ENCODE measurements around the gene BCL2. TPM values are rescaled to one million over a fixed set of nuclear protein-coding genes. Genes with fewer than 3 reads are reported as not detected.
A peak's percentile ranks its signal among the peaks of the same experiment; 100 is the strongest.

The BCL2 gene
- polyA plus RNA-seq, 4 donors: 0.89 to 7.2 (median 3.8) TPM

DNA sequence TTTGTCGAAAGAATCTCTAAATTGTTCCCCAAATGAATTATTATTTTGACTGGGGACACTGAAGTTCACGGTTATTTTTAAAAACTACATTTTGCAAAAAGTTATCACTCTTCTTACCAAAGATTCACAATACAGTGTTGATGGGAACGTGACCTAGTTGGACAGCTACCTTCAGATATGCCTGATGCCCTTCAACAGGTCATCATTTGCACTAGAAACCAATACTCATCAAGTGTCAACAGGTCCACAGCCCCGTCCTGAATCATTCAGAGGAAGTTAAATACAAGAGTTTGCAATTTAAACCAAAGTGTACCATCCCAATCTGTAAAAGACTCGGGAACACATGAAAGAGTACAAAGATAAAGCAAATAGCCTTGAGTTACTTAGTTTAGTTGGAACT lies 28.3 kb downstream of the BCL2 start:
- Histone ChIP-seq H3K27ac (ENCODE audit: low read depth in 1 of 3, low read length in 2 of 3) (no peak overlapping the region), H3K9me3 (ENCODE audit: control insufficient read depth in 2 of 2, insufficient read depth in 1 of 2, low read depth in 1 of 2, low read length in 1 of 2) (no peaks in the 10 kb centered on the region), H3K36me3 (ENCODE audit: control insufficient read depth in 3 of 3, insufficient read depth in 2 of 3, low read depth in 1 of 3, low read length in 3 of 3) (peaks cover 0 to 16% (median 3%) of the 10 kb centered on the region in 3 donors), H3K27me3 (ENCODE audit: control insufficient read depth in 3 of 3, insufficient read depth in 3 of 3, low read length in 3 of 3) (no peaks in the 10 kb centered on the region), H3K4me3 (ENCODE audit: low read depth in 1 of 3, low read length in 3 of 3) (no peak overlapping the region), H3K4me1 (ENCODE audit: control insufficient read depth in 3 of 3, insufficient read depth in 2 of 3, low read depth in 1 of 3, low read length in 2 of 3) (no peaks in the 10 kb centered on the region)
- DNase-seq (no peak), FAIRE-seq (no peak)
- WGBS, 3 donors: 88 to 93% (median 90%) methylated on average over 5 of the region's 5 CpGs

DNA sequence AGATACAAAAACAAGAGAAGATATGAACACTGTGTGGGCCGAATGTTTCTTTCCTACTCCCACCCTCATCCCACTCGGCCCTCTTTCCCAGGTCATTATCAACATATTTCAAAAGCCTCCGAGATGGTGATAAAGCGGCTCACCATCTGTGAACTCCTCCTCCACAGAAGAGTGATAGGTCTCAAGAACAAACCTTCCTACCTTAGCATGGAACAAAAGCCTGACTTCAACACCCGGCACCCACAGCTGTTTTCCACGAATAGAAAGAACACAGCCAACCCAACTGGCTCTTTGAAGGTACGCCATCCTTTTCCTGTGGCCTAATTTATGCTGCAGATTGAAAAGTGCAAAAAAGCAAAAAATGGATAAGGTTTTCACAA lies 28.8 kb downstream of the BCL2 start:
- no peak for FAIRE-seq
- Histone ChIP-seq H3K4me1 (ENCODE audit: control insufficient read depth in 3 of 3, insufficient read depth in 2 of 3, low read depth in 1 of 3, low read length in 2 of 3) (no peaks in the 10 kb centered on the region), H3K27ac (ENCODE audit: low read depth in 1 of 3, low read length in 2 of 3) (peak overlapping the region in 1 of 3 donors; percentile 53)

DNA sequence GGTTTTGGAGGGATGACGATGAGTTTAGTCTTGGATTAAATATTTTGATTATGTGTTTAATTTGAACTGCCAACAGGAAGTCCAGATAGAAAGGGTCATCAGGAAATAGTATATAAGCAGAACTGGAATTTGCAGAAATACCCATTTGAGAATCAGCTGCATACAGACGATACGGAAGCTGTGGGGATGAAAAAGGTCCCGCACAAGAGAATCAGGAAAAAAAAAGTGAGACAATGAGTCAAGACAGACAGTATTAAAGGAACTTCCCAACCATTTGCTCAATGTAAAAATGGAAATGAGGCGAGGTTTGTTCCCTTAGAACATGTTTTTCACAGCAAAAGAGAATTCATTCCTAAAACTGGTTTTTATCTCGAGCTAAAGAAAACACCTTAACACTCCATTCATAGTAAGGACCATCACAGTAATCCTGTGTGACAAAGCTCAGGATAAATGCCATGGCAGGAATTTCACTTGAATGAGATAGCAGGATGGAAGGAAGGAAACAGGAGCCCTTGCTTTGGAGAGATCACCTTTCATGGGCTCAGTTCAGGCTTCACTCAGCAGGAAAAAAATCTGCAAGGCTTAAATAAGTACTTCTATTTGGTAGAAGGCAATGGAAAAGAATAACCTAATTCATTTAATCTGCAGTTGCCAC lies 29.3 kb downstream of the BCL2 start:
- no peak overlapping the region for H3K4me3 ChIP-seq (ENCODE audit: low read depth in 1 of 3, low read length in 3 of 3)
- DNase-seq: no peak
- no peaks in the 10 kb centered on the region for H3K27me3 ChIP-seq (ENCODE audit: control insufficient read depth in 3 of 3, insufficient read depth in 3 of 3, low read length in 3 of 3)
- no peaks in the 10 kb centered on the region for H3K4me1 ChIP-seq (ENCODE audit: control insufficient read depth in 3 of 3, insufficient read depth in 2 of 3, low read depth in 1 of 3, low read length in 2 of 3)
- peaks cover 0 to 15% (median 3%) of the 10 kb centered on the region in 3 donors for H3K36me3 ChIP-seq (ENCODE audit: control insufficient read depth in 3 of 3, insufficient read depth in 2 of 3, low read depth in 1 of 3, low read length in 3 of 3)
- no peak for FAIRE-seq
- 80 to 94% (median 87%) methylated on average over 6 of the region's 6 CpGs for WGBS, 3 donors
- no peaks in the 10 kb centered on the region for H3K9me3 ChIP-seq (ENCODE audit: control insufficient read depth in 2 of 2, insufficient read depth in 1 of 2, low read depth in 1 of 2, low read length in 1 of 2)
- peak overlapping the region in 1 of 3 donors; percentile 53 for H3K27ac ChIP-seq (ENCODE audit: low read depth in 1 of 3, low read length in 2 of 3)

More for the DNA sequence above, 28.8 kb downstream of the BCL2 start:
- no peaks in the 10 kb centered on the region for H3K27me3 ChIP-seq (ENCODE audit: control insufficient read depth in 3 of 3, insufficient read depth in 3 of 3, low read length in 3 of 3)
- no peak for DNase-seq
- H3K9me3 ChIP-seq (ENCODE audit: control insufficient read depth in 2 of 2, insufficient read depth in 1 of 2, low read depth in 1 of 2, low read length in 1 of 2): no peaks in the 10 kb centered on the region
- peaks cover 0 to 14% (median 3%) of the 10 kb centered on the region in 3 donors for H3K36me3 ChIP-seq (ENCODE audit: control insufficient read depth in 3 of 3, insufficient read depth in 2 of 3, low read depth in 1 of 3, low read length in 3 of 3)
- WGBS, 3 donors: 86 to 92% (median 87%) methylated on average over 7 of the region's 7 CpGs
- no peak overlapping the region for H3K4me3 ChIP-seq (ENCODE audit: low read depth in 1 of 3, low read length in 3 of 3)

DNA sequence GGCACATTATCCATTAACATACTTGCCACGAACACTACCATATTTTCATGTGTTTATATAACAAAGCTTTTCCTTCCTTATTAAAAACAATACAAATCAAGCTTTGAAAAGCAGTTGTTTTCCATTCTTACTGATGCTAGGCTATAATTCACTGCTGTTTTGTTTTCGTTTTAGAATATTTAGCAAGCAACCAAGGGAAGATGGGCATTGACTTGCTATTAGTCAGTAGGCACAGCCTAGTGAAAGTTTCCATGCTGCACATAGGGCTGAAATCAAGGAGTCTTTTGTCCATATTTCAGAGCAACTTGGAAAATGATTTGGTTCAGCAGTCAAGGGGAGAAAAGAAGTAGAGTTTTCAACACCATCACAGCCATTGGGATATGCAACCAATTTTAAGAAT lies 31.3 kb downstream of the BCL2 start:
- Histone ChIP-seq H3K4me3 (ENCODE audit: low read depth in 1 of 3, low read length in 3 of 3) (no peak overlapping the region), H3K36me3 (ENCODE audit: control insufficient read depth in 3 of 3, insufficient read depth in 2 of 3, low read depth in 1 of 3, low read length in 3 of 3) (peaks cover 0 to 18% (median 2%) of the 10 kb centered on the region in 3 donors), H3K27me3 (ENCODE audit: control insufficient read depth in 3 of 3, insufficient read depth in 3 of 3, low read length in 3 of 3) (no peaks in the 10 kb centered on the region), H3K9me3 (ENCODE audit: control insufficient read depth in 2 of 2, insufficient read depth in 1 of 2, low read depth in 1 of 2, low read length in 1 of 2) (no peaks in the 10 kb centered on the region), H3K27ac (ENCODE audit: low read depth in 1 of 3, low read length in 2 of 3) (no peak overlapping the region), H3K4me1 (ENCODE audit: control insufficient read depth in 3 of 3, insufficient read depth in 2 of 3, low read depth in 1 of 3, low read length in 2 of 3) (no peaks in the 10 kb centered on the region)
- WGBS, 3 donors: 55 to 88% (median 76%) methylated on average over 2 of the region's 2 CpGs
- no peak for FAIRE-seq
- DNase-seq: no peak

DNA sequence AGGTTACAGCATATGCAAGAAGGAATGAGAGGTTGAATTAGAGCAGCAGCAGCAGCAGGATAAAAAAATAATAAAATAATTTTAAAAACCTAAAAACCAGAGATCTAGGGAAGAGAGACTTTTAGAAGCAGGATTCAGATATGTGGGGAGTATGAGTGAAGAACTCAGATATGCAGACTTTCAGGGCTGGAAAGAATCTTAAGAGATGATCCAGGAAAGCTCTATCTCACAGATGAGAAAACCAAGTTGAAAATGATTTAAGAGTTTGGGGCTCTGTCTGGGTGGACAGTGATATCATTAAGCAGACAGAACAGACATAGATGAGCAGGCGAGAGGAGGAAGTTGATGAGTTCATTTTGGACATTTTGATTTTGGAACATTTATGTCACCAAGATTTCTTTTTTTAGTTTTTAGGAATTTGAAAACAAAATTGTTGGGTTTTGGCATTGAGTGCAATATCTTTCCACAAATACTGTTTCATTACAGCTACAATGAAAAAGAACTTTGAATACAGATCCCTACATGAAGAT lies 31.8 kb downstream of the BCL2 start:
- no peak for FAIRE-seq
- Histone ChIP-seq H3K27me3 (ENCODE audit: control insufficient read depth in 3 of 3, insufficient read depth in 3 of 3, low read length in 3 of 3) (no peaks in the 10 kb centered on the region), H3K4me1 (ENCODE audit: control insufficient read depth in 3 of 3, insufficient read depth in 2 of 3, low read depth in 1 of 3, low read length in 2 of 3) (no peaks in the 10 kb centered on the region), H3K36me3 (ENCODE audit: control insufficient read depth in 3 of 3, insufficient read depth in 2 of 3, low read depth in 1 of 3, low read length in 3 of 3) (peaks cover 0 to 14% (median 0%) of the 10 kb centered on the region in 3 donors), H3K4me3 (ENCODE audit: low read depth in 1 of 3, low read length in 3 of 3) (no peak overlapping the region), H3K27ac (ENCODE audit: low read depth in 1 of 3, low read length in 2 of 3) (no peak overlapping the region), H3K9me3 (ENCODE audit: control insufficient read depth in 2 of 2, insufficient read depth in 1 of 2, low read depth in 1 of 2, low read length in 1 of 2) (no peaks in the 10 kb centered on the region)
- DNase-seq: no peak
- 73 to 89% (median 80%) methylated on average over 1 of the region's 1 CpG for WGBS, 3 donors

DNA sequence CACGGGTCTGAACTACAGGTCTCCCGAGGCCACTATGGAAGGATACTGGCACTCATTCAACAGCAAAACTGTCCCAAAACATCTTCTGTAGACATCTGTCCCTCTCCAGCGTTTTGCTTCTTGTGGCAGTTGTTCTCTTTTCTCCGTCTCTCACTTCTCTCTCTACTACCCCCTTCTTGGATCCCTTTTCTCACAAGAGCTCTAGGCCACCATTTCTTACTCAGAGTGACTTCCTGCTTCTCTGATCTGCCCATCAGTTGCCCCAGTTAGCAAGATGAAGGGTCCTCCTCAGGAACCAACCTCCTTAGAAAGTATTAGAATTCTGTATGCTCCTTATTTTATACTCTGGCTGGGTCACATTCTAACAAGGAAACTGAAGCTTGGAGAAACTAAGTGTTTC lies 32.6 kb downstream of the BCL2 start:
- Histone ChIP-seq H3K27me3 (ENCODE audit: control insufficient read depth in 3 of 3, insufficient read depth in 3 of 3, low read length in 3 of 3) (no peaks in the 10 kb centered on the region), H3K4me3 (ENCODE audit: low read depth in 1 of 3, low read length in 3 of 3) (no peak overlapping the region), H3K27ac (ENCODE audit: low read depth in 1 of 3, low read length in 2 of 3) (peak overlapping the region in 1 of 3 donors; percentile 17), H3K36me3 (ENCODE audit: control insufficient read depth in 3 of 3, insufficient read depth in 2 of 3, low read depth in 1 of 3, low read length in 3 of 3) (peaks cover 0 to 9% (median 0%) of the 10 kb centered on the region in 3 donors), H3K4me1 (ENCODE audit: control insufficient read depth in 3 of 3, insufficient read depth in 2 of 3, low read depth in 1 of 3, low read length in 2 of 3) (no peaks in the 10 kb centered on the region), H3K9me3 (ENCODE audit: control insufficient read depth in 2 of 2, insufficient read depth in 1 of 2, low read depth in 1 of 2, low read length in 1 of 2) (no peaks in the 10 kb centered on the region)
- 79 to 89% (median 83%) methylated on average over 4 of the region's 4 CpGs for WGBS, 3 donors
- FAIRE-seq: no peak
- no peak for DNase-seq

DNA sequence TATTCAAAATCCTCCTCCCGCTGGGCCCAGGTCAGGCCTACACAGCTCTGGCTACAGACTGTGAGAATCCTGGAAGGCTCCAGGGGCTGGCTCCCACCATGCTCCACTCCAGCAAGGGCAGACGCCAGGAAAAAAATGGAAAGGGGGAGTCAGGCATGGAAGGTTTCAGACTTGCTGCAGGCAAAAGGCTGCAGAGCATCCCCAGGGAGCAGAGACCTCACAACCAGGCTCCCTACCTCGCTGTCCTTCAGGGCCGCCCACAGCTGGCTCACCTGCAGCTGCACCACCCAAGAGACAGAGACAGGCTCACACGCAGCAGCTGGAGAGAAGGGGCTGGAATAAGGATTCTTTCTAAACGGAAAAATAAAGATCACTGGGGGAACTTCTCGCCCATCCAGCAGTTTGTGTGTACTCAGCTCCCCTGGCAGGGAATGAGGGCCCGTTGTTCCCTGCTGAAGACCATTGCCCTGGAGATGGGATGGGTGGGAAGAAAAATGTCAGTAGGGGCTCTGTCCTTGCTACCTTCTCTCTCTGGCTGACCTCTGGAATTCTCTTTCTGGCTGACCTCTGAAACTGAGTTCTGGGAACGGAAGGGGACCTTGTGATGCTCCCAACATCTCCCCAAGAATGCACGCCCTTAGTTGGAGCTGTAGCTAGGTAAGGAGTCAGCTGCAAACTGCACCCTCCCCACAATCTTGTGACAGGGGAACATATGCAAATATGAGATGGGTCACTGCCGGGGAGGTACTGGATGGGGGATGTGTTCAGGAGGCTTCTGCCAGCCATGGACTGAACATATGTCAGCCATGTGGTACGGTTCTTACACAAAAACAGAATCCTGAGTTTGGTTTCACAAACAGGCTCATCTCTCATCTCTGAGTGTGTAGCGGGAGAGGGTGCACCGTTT lies 34.5 kb downstream of the BCL2 start:
- Histone ChIP-seq H3K27me3 (ENCODE audit: control insufficient read depth in 3 of 3, insufficient read depth in 3 of 3, low read length in 3 of 3) (no peaks in the 10 kb centered on the region), H3K4me1 (ENCODE audit: control insufficient read depth in 3 of 3, insufficient read depth in 2 of 3, low read depth in 1 of 3, low read length in 2 of 3) (no peaks in the 10 kb centered on the region), H3K9me3 (ENCODE audit: control insufficient read depth in 2 of 2, insufficient read depth in 1 of 2, low read depth in 1 of 2, low read length in 1 of 2) (no peaks in the 10 kb centered on the region), H3K4me3 (ENCODE audit: low read depth in 1 of 3, low read length in 3 of 3) (no peak overlapping the region), H3K36me3 (ENCODE audit: control insufficient read depth in 3 of 3, insufficient read depth in 2 of 3, low read depth in 1 of 3, low read length in 3 of 3) (peaks cover 0 to 9% (median 0%) of the 10 kb centered on the region in 3 donors), H3K27ac (ENCODE audit: low read depth in 1 of 3, low read length in 2 of 3) (peak overlapping the region in 1 of 3 donors; percentile 56)
- 80 to 92% (median 87%) methylated on average over 14 of the region's 14 CpGs for WGBS, 3 donors
- no peak for DNase-seq
- FAIRE-seq: no peak

DNA sequence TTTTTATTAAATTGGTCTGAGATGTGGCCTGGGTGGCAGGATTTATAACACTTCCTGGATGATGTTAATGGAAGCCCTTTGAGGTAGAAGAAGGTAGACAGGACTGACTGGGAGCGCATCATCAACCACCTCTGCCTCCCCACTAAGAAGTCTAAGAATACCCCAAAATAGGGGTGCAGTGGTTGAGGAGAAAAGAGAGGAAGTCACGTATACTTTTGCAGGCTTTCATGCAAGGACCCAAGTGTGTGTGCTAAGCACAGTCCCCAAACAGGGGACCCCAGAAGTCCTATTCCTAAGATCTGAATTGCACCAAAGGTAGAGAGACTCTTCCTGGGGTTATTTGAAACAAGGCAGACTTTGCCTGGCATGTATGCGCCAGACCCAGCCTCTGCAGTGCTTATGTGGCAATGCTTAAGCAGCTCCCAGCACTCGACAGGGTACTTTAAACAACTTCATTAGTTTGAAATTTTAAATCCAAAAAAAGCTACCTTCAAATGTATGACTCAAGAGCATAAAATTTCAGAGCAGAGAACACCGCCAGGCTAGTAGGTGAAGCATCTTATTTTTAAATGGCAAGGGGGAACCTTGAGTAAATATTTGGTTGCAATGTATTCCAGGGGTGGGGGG lies 35.3 kb downstream of the BCL2 start:
- Histone ChIP-seq H3K4me1 (ENCODE audit: control insufficient read depth in 3 of 3, insufficient read depth in 2 of 3, low read depth in 1 of 3, low read length in 2 of 3) (no peaks in the 10 kb centered on the region), H3K27ac (ENCODE audit: low read depth in 1 of 3, low read length in 2 of 3) (no peak overlapping the region), H3K4me3 (ENCODE audit: low read depth in 1 of 3, low read length in 3 of 3) (no peak overlapping the region), H3K27me3 (ENCODE audit: control insufficient read depth in 3 of 3, insufficient read depth in 3 of 3, low read length in 3 of 3) (no peaks in the 10 kb centered on the region), H3K36me3 (ENCODE audit: control insufficient read depth in 3 of 3, insufficient read depth in 2 of 3, low read depth in 1 of 3, low read length in 3 of 3) (peaks cover 0 to 9% (median 0%) of the 10 kb centered on the region in 3 donors), H3K9me3 (ENCODE audit: control insufficient read depth in 2 of 2, insufficient read depth in 1 of 2, low read depth in 1 of 2, low read length in 1 of 2) (no peaks in the 10 kb centered on the region)
- FAIRE-seq (no peak), DNase-seq (no peak)
- WGBS, 3 donors: 90 to 93% (median 91%) methylated on average over 5 of the region's 5 CpGs
